NCI-H526 (cell line): Measurements from ENCODE around the gene TFAP2A.
A peak's percentile ranks its signal among the peaks of the same experiment; 100 is the strongest.

Experiments
- DNase-seq, 2 experiments: peaks; one replicate each; lab custom pipeline; 2025; lab: John Stamatoyannopoulos, UW

Gene TFAP2A

DNA sequence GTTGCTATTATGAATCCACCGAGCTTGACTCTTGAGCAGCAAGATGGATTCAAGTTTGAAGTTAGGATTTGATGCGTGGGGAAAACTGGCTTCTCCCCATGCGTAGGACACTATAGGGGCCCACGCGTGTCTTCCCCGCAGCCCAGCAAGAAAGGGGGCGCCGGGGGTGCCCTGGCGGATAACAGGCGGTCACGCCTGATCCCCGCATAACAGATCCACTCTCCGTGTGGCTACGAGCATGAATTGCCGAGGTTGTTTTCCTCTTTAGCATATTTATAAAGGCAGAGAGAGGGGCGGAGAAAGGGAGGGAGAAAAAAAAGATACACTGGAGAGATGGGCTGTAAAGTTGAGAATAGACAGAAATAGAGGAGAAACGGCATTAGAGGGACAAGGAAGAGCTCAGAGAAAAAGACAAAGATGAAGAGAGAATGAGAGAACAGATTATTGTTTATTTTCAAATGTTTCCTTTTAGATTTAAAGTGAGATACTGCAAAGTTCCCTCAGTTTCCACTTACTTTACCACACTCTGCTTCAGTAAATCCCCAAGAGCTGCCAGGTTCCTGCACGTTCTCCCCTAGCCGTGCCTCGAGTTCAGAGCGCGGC is 32.0 kb downstream of the TFAP2A start:
- peak; percentile 35 to 54 for DNase-seq

DNA sequence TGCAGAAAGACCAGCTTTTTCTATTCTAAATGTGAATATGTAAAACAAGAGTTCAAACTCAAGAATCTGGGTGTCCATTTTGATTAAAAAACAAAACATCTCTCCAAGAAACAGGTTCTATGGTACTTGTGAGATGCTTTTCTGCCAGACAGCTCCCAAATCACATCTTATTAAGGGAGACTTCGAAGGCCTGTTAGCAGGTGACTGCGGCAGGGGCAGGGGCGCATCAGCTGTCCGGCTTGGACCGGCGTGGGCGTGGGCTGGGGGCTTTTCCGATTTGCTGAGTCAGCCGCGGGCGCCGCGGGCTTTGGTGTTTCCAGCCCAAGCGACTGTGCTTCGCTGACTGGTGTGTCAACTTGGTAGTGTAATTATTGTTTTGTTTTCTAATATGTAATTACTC is 32.6 kb downstream of the TFAP2A start:
- DNase-seq: peak; percentile 35 to 48

GRCh38 chr6:10381830-10382208 is 33.1 kb downstream of the TFAP2A start:
- no peak for DNase-seq

DNA sequence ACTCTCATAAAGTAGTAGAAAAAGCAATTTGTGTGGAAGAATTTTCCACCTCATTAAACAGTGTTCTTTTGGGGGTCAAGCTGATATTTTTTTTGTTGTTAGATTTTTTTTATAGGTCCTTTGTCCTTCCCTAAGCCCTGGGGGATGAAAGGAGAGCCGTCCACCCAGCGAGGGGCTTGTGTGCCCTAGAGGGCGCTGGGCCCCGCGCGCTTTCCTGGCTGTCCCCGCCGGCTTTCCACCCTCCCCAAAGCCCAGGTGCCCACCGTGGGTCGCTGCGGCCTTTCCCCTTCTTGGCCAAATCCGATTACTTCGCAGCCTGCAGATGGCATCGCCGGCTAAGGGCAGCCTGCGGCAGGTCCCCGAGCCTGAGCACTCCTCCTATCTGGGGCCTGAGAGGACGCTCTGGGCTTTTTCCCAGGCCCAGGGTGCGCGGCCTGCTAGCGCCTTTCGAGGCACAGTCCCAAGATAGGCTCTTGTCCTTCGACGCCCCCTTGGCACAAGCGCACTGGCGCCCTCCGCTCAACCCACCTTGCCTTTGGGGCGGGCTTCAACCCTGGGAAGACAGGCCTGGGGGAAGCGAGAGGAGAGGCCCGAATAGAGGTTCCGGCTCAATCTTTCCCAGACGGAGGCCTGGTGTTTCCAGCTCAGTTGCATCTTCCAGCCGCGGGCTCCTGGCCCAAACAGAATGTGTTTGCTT is 33.6 kb downstream of the TFAP2A start:
- DNase-seq: peak; percentile 30 to 73

DNA sequence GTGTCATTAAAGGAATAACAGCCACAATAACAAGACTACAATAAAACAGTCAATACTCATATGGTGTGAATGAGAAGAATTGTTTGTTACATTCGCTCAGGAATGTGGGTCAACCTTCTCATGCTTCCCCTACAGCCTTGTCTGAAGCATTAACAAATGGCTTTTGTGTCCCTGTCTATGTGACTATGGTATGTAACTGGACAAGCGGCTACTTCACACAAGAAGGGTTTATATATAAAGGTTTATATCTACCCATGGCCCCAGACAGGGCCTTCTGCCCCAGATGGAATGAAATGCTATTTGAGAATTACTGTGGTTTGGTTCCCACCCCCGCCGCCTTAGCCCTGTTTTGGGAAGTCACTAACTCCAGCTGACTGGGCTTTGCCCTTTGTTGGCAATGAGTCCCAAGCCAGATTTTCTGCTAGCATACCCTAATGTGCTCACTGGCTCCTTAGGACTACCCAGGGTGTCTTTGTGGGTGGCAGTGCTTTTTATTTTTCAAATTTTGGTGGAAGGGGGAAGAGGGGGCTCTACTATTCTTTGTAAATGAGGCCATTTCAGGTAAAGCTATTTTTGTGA is 39.4 kb downstream of the TFAP2A start:
- DNase-seq: no peak

DNA sequence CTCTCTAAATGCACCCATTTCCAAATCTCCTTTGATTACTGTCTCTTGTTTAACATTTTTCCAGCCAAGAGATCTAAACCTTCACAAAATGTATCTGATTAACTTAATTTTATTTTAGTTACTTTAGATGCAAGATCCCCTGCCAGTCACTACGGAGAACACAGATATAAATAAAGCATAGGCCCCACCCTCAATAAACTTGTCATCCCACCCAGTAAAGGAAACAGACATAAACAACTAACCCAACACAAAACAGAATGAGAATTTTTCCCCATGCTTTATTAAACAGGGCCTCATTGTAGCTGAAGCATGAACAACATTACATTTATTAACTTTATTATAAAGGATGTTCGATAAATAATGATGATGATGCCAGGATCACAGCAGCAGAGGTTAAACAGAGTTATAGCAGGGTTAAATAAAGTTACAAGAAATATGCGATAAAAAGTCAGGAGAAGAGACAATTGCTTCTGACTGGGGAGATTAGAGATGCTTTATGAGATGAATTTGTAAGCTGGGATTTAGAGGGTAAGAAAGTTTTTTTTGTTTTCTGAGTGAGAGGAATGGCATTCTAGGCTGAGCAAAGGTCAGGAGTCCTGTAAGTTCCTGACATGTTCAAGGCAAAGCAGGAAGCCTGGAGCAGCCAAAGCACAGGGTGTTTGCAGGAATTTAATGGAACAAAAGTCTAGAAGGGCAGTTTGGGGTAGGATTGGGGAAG is 41.1 kb downstream of the TFAP2A start:
- DNase-seq: no peak

DNA sequence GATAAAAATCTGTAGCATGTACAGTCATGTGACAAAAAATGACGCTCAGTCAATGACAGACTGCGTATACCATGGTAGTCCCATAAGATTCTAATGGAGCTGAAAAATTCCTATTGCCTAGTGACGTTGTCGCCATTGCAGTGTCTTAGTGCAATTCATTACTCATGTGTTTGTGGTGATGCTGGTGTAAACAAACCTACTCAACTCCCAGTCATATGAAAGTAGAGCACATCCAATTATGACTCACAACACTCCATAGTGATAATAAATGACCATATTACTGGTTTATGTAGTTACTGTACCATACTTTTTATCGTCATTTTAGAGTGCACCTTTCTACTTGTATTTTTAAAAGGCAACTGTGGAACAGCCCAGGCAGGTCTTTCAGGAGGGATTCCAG is 45.0 kb downstream of the TFAP2A start:
- no peak for DNase-seq

GRCh38 chr6:10368861-10369260 is 46.0 kb downstream of the TFAP2A start:
- no peak for DNase-seq

DNA sequence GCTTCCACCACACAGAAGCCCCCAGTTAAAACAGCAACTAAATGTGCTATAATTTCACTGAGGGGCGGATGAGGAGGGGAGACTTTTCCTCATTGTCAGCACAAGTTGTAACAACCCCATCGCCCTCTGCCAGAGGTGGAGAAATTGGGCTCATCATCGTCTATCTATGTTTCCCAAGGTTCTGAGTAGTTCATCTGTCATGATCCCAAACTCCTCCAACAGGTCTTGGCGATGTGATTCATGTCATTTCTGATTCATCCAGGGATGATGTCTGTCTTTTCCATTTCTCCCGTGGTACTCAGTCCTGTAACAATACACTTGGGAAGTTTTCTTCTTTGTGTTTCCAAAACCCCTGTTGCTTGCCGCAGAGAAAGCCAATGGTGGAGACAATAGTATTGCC is 51.0 kb downstream of the TFAP2A start:
- no peak for DNase-seq

DNA sequence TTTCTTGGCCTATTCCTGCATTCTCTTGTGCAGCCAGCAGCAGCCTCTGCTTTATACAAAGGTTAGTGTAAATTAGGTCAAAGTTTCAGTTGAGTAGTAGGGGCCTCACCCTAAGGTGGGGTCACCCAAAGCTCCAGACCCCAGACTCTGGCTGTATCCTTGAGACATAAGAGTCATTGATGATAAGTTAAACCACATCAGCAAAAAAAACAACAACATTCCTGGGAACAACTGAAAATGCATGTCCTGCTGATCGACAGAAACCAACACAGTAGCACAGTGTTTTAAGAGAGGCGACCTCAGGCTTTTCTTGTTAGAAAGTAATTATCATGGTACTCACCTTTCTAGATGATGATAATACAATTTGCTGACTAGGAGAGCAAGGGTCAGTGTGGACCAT is 52.6 kb downstream of the TFAP2A start:
- no peak for DNase-seq

- DNase-seq: no peak
Observed at GRCh38 chr6:10361428-10361827, 53.4 kb downstream of the TFAP2A start.

DNA sequence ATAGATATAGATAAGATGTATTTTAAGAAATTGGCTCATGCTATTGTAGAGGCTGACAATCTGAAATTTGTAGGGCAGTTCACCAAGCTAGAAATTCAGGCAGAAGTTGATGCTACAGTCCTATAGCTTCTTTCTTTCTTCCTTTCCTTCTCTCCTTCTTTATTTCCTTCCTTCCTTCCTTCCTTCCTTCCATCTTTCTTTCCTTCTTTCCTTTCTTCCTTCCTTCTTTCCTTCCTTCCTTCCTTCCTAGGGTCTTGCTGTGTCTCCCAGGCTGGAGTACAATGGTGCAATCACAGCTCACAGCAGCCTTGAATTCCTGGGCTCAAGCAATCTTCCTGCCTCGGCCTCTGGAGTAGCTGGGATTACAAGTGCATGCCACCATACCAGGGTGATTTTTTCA is 55.3 kb downstream of the TFAP2A start:
- no peak for DNase-seq

DNA sequence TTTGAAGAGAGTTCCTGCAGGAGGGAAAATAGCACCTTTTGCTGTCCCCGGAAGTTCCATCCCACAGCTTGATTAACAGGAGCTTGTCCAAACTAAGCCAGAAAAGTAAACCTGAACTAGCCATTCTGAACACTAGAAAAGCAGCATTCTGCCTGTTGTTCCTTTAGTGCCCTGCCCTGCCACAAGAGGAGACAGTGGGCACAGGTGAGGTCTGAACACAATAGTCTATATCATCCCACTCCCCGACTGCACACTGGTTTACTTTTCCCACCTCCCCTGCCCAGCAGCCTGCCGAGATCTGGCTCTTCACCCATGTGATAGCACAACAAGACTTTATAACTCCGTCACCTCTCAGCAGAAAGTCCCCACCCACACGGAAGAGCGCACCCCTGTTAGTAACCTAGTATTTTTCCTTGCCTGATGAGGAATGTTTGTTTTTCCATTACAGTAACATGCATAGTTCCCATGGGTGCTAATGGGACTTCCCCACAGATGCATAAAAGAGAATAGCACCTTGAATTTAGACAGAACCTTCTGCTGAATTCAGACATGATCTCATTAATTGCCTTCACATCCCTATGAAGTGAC is 59.7 kb downstream of the TFAP2A start:
- DNase-seq: peak; percentile 4 to 10

GRCh38 chr6:10351791-10352190 is 63.1 kb downstream of the TFAP2A start:
- no peak for DNase-seq

GRCh38 chr6:10350720-10351119 is 64.2 kb downstream of the TFAP2A start:
- no peak for DNase-seq

GRCh38 chr6:10347561-10348327 is 67.1 kb downstream of the TFAP2A start:
- no peak for DNase-seq
